ENCODE measurements around the gene MRM3. TPM values are rescaled to one million over a fixed set of nuclear protein-coding genes. Genes with fewer than 3 reads are reported as not detected.

MRM3 gene
- total and polyA plus RNA-seq, 2 of the 4 experiments (the other 2 are of a cell fraction): 9.0 to 15.2 TPM

- Histone ChIP-seq H3K9me3 (ENCODE audit: control insufficient read depth, insufficient read depth, low read length) (no peaks in the 10 kb centered on the region), H3K79me1 (ENCODE audit: low read depth in 1 of 2, low read length in 2 of 2) (peaks cover 6 to 32% of the 10 kb centered on the region in 2 experiments; a peak in 3 of 4 replicates), H2AK5ac (ENCODE audit: low read depth, low read length) (no peak overlapping the region), H3K9me1 (ENCODE audit: insufficient read depth, low read length) (peaks cover 2% of the 10 kb centered on the region; the same call in 1 of the 2 replicates), H4K91ac (ENCODE audit: insufficient read depth, low read depth, low read length) (no peak overlapping the region), H3K4ac (ENCODE audit: low read depth, low read length) (no peak overlapping the region), H4K20me1 (ENCODE audit: insufficient read depth, low read length) (peaks cover 34% of the 10 kb centered on the region), H2AK9ac (replicated peaks; ENCODE audit: low read depth, low read length, poor library complexity) (no peak overlapping the region), H3K9ac (ENCODE audit: low read depth, low read length) (no peak overlapping the region), H3K56ac (ENCODE audit: extremely low read depth, insufficient read depth, low read length) (no peak overlapping the region), H2BK5ac (ENCODE audit: low read depth, low read length, poor library complexity, severe bottlenecking) (no peak overlapping the region), H2BK20ac (ENCODE audit: low read depth, low read length) (no peak overlapping the region), H3K4me1 (ENCODE audit: control insufficient read depth, insufficient read depth, low read length) (no peaks in the 10 kb centered on the region), H3K27ac (ENCODE audit: insufficient read depth, low read length) (no peak overlapping the region), H3K23ac (ENCODE audit: low read depth, low read length) (no peak overlapping the region), H3K18ac (ENCODE audit: low read depth, low read length) (no peak overlapping the region), H2AFZ (replicated peaks; ENCODE audit: low read length, poor library complexity) (no peak overlapping the region), H4K5ac (ENCODE audit: low read depth, low read length) (no peak overlapping the region), H4K8ac (ENCODE audit: low read depth in 2 of 2, low read length in 2 of 2) (no peak overlapping the region), H3K4me3 (ENCODE audit: insufficient read depth, low read depth, low read length) (no peak overlapping the region), H2BK120ac (ENCODE audit: low read depth, low read length) (no peak overlapping the region), H3K36me3 (ENCODE audit: control insufficient read depth, insufficient read depth, low read length) (peaks cover 38% of the 10 kb centered on the region), H2BK15ac (ENCODE audit: low read depth, low read length) (no peak overlapping the region), H3K4me2 (ENCODE audit: low read depth, low read length) (no peak overlapping the region), H3K27me3 (ENCODE audit: control insufficient read depth, insufficient read depth, low read length) (no peaks in the 10 kb centered on the region), H3K14ac (replicated peaks; ENCODE audit: low read depth, low read length) (no peak overlapping the region)
- no TSS peak for BruUV-seq (replicated peaks)
- CTCF ChIA-PET: no interaction called here
- 92% methylated on average over 7 of the region's 21 CpGs; no CpG with 5 or more reads in 1 of the 2 experiments for WGBS, 2 experiments (ENCODE audit: extremely low coverage in 2 of 2, insufficient read length in 1 of 2)
- no peak for ATAC-seq (ENCODE audit: low read depth)
- in situ Hi-C loops (cut with MboI; ENCODE audit: low sequenced_read_pairs) (no loop called here), dilution Hi-C loops (cut with HindIII; ENCODE audit: low sequenced_read_pairs, unreplicated experiment) (no loop called here), intact Hi-C loops (cut with micrococcal nuclease) (no loop called here)
- POLR2A ChIA-PET (ENCODE audit: unreplicated experiment): no interaction called here
- TF ChIP-seq ELK1 (IDR thresholded peaks at IDR 0.05; ENCODE audit: borderline replicate concordance, low read depth, low read length): no peak
- no peak for TF ChIP-seq BHLHE40 (IDR thresholded peaks at IDR 0.05; ENCODE audit: low read depth, low read length)
- no peak for TF ChIP-seq SMC3 (IDR thresholded peaks at IDR 0.05; ENCODE audit: low read depth, low read length)
- no peak for TF ChIP-seq RFX5 (IDR thresholded peaks at IDR 0.05; ENCODE audit: low read depth, low read length)
- TF ChIP-seq CHD1 (IDR thresholded peaks at IDR 0.05; ENCODE audit: low read depth, low read length): no peak
- no peak for TF ChIP-seq NFE2L2 (IDR thresholded peaks at IDR 0.05; ENCODE audit: low read depth, low read length)
- TF ChIP-seq MAFK (IDR thresholded peaks at IDR 0.05; ENCODE audit: low read depth, low read length): no peak
- no peak for TF ChIP-seq RAD21 (IDR thresholded peaks at IDR 0.05; ENCODE audit: low read length)
- TF ChIP-seq POLR2A (IDR thresholded peaks at IDR 0.05; ENCODE audit: low read depth, low read length): no peak
- TF ChIP-seq CTCF (conservative IDR thresholded peaks at IDR 0.05; ENCODE audit: low read depth, low read length): no peak
- TF ChIP-seq MAZ (IDR thresholded peaks at IDR 0.05; ENCODE audit: borderline replicate concordance, low read depth, low read length): no peak
- no peak for TF ChIP-seq USF2 (IDR thresholded peaks at IDR 0.05; ENCODE audit: low read depth, low read length)
- no peak for TF ChIP-seq RCOR1 (IDR thresholded peaks at IDR 0.05; ENCODE audit: insufficient replicate concordance, low read length)
- TF ChIP-seq FOS (IDR thresholded peaks at IDR 0.05; ENCODE audit: low read depth, low read length): no peak
- no peak for TF ChIP-seq CEBPB (IDR thresholded peaks at IDR 0.05; ENCODE audit: low read depth, low read length)
- no peak for TF ChIP-seq MXI1 (IDR thresholded peaks at IDR 0.05; ENCODE audit: borderline replicate concordance, low read depth, low read length)
- no peak for DNase-seq
Measured at GRCh38 chr17:826778-827177, 44.6 kb downstream of the MRM3 start.

All from IMR-90 (cell line).